Colonic mucosa (tissue), 4 donors: ENCODE measurements around the gene AQP6. TPM values are rescaled to one million over a fixed set of nuclear protein-coding genes. Genes with fewer than 3 reads are reported as not detected.

ENCODE experiments used
- DNase-seq: peaks from one replicate; pipeline ENCODE4 v3.0.0-alpha.2; 2020
- H3K27ac ChIP-seq: fragments of 200-600 bp; one replicate; pipeline ENCODE4 v1.8.0; 2021
- H3K27me3 ChIP-seq: fragments of 200-600 bp; one replicate; pipeline ENCODE4 v1.8.0; 2021
- H3K36me3 ChIP-seq: fragments of 200-600 bp; one replicate; pipeline ENCODE4 v1.8.0; 2021
- H3K4me1 ChIP-seq: fragments of 200-600 bp; one replicate; pipeline ENCODE4 v1.8.0; 2021; ENCODE audit warnings: mild to moderate bottlenecking
- H3K4me3 ChIP-seq: fragments of 200-600 bp; one replicate; pipeline ENCODE4 v1.8.0; 2021
- H3K9ac ChIP-seq, 2 donors: one replicate each; pipeline ENCODE4 v1.7.0; 2013; ENCODE audit warnings: control low read depth in 2 of 2, low read depth in 2 of 2, low read length in 2 of 2
- H3K9me3 ChIP-seq: fragments of 200-600 bp; one replicate; pipeline ENCODE4 v1.8.0; 2021
- CTCF ChIP-seq: fragments of 200-600 bp; IDR thresholded peaks from one replicate; pipeline ENCODE4 v1.8.0; 2022; ENCODE audit warnings: antibody characterized with exemption, mild to moderate bottlenecking
- intact Hi-C: fragments of 100-400 bp; cut with DNase I; formaldehyde crosslinking; loops from one replicate; pipeline ENCODE4 v1.14.1; 2022
- total RNA-seq, 2 donors: library from RNA; stranded (reverse); fragmentation: NEBNext Ultra II Directional in 1 of 2; extraction: Animal tissue kit (Norgen Biotek cat#: 25700) in 1 of 2; gene quantifications; one replicate each; pipeline ENCODE4 v1.2.1, GENCODE V29; 2021
- donor health status: healthy.
- donor health status: DM: no; HTN: no; CAD: no.
- donor health status: DM: no; HTN: no; CAD: no.

Gene AQP6
- total RNA-seq, 2 donors from 2014 or later, result not detected

- no peaks in the 10 kb centered on the region for H3K9me3 ChIP-seq
- no peak for TF ChIP-seq CTCF
- H3K27ac ChIP-seq, result peak overlapping the region; percentile 33
- no peaks in the 10 kb centered on the region for H3K36me3 ChIP-seq
- no peak overlapping the region for H3K9ac ChIP-seq
- intact Hi-C loops, result no loop called here
- peaks cover 8% of the 10 kb centered on the region for H3K4me1 ChIP-seq
- no peak overlapping the region for H3K4me3 ChIP-seq
- no peak for DNase-seq
- no peaks in the 10 kb centered on the region for H3K27me3 ChIP-seq
These were observed 26.2 kb upstream of the AQP6 start for GRCh38 chr12:49946497-49946896.

- DNase-seq, result no peak
- H3K4me3 ChIP-seq, result no peak overlapping the region
- no peak overlapping the region for H3K9ac ChIP-seq
- H3K9me3 ChIP-seq, result no peaks in the 10 kb centered on the region
- no peak overlapping the region for H3K27ac ChIP-seq
- peaks cover 8% of the 10 kb centered on the region for H3K4me1 ChIP-seq
- intact Hi-C loops, result no loop called here
- TF ChIP-seq CTCF, result no peak
- no peaks in the 10 kb centered on the region for H3K36me3 ChIP-seq
- no peaks in the 10 kb centered on the region for H3K27me3 ChIP-seq
These were observed 25.0 kb upstream of the AQP6 start for GRCh38 chr12:49947593-49948226.

GRCh38 chr12:49948866-49949845 is 23.6 kb upstream of the AQP6 start:
- intact Hi-C loops, result no loop called here
- DNase-seq, result no peak
- H3K9ac ChIP-seq, result no peak overlapping the region
- no peaks in the 10 kb centered on the region for H3K27me3 ChIP-seq
- H3K9me3 ChIP-seq, result no peaks in the 10 kb centered on the region
- no peaks in the 10 kb centered on the region for H3K36me3 ChIP-seq
- no peak overlapping the region for H3K4me3 ChIP-seq
- H3K4me1 ChIP-seq, result peaks cover 8% of the 10 kb centered on the region
- no peak for TF ChIP-seq CTCF
- H3K27ac ChIP-seq, result no peak overlapping the region

GRCh38 chr12:49949866-49950265 is 22.9 kb upstream of the AQP6 start:
- Histone ChIP-seq H3K4me3 (no peak overlapping the region), H3K27ac (no peak overlapping the region), H3K9me3 (no peaks in the 10 kb centered on the region), H3K9ac (no peak overlapping the region), H3K27me3 (peaks cover 5% of the 10 kb centered on the region), H3K36me3 (no peaks in the 10 kb centered on the region), H3K4me1 (peaks cover 8% of the 10 kb centered on the region)
- no peak for DNase-seq
- intact Hi-C loops, result no loop called here
- no peak for TF ChIP-seq CTCF

GRCh38 chr12:49950273-49951251 is 22.2 kb upstream of the AQP6 start, which contains the start of gene AQP2:
TSS of gene AQP2 (plus strand) at chr12:49950737. CDS start at chr12:49950831, 94 bp downstream.
- Histone ChIP-seq H3K9me3 (no peaks in the 10 kb centered on the region), H3K27ac (no peak within 1 kb of the TSS), H3K36me3 (no peaks in the 10 kb centered on the region), H3K27me3 (peaks cover 12% of the 10 kb centered on the region), H3K4me1 (peaks cover 8% of the 10 kb centered on the region), H3K9ac (no peak within 1 kb of the TSS), H3K4me3 (no peak within 1 kb of the TSS)
- no peak for TF ChIP-seq CTCF
- intact Hi-C loops, result no loop called here
- no peak for DNase-seq
